ENCODE results near the gene ZPBP2. TPM values are rescaled to one million over a fixed set of nuclear protein-coding genes. Genes with fewer than 3 reads are reported as not detected.

ZPBP2 gene
- total and polyA plus RNA-seq, 2 of the 13 experiments (the other 11 are each of a cell fraction or from before 2014, with no cell fraction given), result not detected

DNA sequence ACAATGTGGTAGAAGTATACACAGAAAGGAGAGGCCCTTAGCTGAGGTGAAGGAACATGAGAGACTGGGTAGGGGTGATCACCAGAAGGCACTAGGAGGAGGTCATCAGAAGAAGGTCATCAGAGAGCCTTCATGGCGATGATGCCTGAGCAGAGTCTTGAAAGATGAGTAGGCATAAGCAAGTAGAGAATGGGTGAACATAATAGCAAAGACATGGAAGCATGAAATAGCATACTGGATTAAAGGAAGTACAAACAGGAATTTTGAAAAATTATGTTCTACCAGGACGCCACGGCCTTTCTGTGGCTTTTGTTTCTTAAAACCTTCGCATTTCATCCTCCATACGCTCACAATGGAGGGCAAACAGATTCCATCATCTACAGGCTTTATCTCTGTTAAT lies 6.8 kb upstream of the ZPBP2 start (continued):
- TF ChIP-seq KDM6A (CRISPR knock-in tag; IDR thresholded peaks at IDR 0.05; ENCODE audit: low read depth), result no peak

DNA sequence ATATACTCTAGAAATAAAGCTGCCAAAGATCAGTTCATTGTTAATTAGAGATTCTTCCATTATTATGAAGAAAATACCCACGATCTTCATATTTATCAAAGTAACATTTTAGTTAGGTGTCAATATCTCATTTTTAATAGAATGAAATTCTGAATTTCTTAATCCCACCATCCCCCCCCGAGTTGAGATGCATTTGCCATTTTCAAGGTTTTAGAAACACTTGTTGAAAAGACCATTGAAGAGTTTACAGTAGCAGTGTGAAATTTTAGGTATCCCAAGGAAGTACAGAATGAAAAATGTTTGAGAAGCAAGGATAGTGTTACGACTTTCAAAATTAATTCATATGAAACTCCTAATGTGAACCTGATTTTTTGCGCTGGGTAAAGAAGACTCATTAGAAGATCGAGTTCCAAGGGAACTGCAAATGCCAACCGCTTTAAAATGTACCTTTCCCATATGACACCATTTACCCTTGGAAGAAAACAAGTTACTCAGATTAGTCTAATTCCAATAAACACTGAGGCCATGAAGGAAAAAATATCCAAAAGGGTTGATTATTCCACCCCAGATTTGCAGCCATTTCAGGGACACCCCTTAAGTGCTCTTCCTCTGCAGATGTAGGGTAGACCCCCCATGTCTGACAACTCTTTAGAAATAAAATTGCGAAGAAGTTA lies 4.6 kb upstream of the ZPBP2 start:
- FAIRE-seq, result no peak
- POLR2A ChIA-PET, result interaction anchor here (1.3 kb wide), 1 partner anchor 41 kb away, joined by 3 read pairs; no protein-coding TSS in a partner anchor
- H3K4me3 ChIP-seq (replicated peaks in 1 of 3; ENCODE audit: insufficient read depth in 1 of 3, low read depth in 2 of 3, low read length in 3 of 3), result no peak overlapping the region

More for the DNA sequence above, 4.6 kb upstream of the ZPBP2 start:
- H3K4me1 ChIP-seq (ENCODE audit: insufficient read depth, low read length), result peaks cover 5% of the 10 kb centered on the region
- no peaks in the 10 kb centered on the region for H3K9me3 ChIP-seq (ENCODE audit: low read length)
- intact Hi-C loops (cut with micrococcal nuclease; ENCODE audit: unreplicated experiment) (loop anchor here (10.0 kb wide), 1 partner anchor 89 kb away; no protein-coding TSS in a partner anchor), in situ Hi-C loops (cut with HindIII; ENCODE audit: extremely low pct_ligation_motif_present, low pct_unique_long_range_greater_than_20kb) (no loop called here)
- H2AFZ ChIP-seq (ENCODE audit: low read length), result no peak overlapping the region
- no peaks in the 10 kb centered on the region for H3K36me3 ChIP-seq (replicated peaks in 1 of 2; ENCODE audit: control insufficient read depth in 1 of 2, insufficient read depth in 2 of 2, low read length in 2 of 2)
- peaks cover 6 to 48% of the 10 kb centered on the region in 2 experiments for H3K27me3 ChIP-seq (ENCODE audit: control insufficient read depth in 1 of 2, insufficient read depth in 2 of 2, low read length in 2 of 2)
- CTCF ChIA-PET (ENCODE audit: low intra/inter-chr PET ratio, low total read pairs), result no interaction called here
- no TSS peak for BruUV-seq (replicated peaks)
- TF ChIP-seq EZH2 (conservative IDR thresholded peaks at IDR 0.05; ENCODE audit: low read depth, low read length) (peak; percentile 91; the same call in 1 of the 2 replicates), ZNF234 (CRISPR knock-in tag; conservative IDR thresholded peaks at IDR 0.05) (0 out of 2 replicates have a peak, but pooled peaks have one; percentile 34), HOXA3 (CRISPR knock-in tag; IDR thresholded peaks at IDR 0.05) (no peak)
- TF ChIP-seq, protein P1, sequence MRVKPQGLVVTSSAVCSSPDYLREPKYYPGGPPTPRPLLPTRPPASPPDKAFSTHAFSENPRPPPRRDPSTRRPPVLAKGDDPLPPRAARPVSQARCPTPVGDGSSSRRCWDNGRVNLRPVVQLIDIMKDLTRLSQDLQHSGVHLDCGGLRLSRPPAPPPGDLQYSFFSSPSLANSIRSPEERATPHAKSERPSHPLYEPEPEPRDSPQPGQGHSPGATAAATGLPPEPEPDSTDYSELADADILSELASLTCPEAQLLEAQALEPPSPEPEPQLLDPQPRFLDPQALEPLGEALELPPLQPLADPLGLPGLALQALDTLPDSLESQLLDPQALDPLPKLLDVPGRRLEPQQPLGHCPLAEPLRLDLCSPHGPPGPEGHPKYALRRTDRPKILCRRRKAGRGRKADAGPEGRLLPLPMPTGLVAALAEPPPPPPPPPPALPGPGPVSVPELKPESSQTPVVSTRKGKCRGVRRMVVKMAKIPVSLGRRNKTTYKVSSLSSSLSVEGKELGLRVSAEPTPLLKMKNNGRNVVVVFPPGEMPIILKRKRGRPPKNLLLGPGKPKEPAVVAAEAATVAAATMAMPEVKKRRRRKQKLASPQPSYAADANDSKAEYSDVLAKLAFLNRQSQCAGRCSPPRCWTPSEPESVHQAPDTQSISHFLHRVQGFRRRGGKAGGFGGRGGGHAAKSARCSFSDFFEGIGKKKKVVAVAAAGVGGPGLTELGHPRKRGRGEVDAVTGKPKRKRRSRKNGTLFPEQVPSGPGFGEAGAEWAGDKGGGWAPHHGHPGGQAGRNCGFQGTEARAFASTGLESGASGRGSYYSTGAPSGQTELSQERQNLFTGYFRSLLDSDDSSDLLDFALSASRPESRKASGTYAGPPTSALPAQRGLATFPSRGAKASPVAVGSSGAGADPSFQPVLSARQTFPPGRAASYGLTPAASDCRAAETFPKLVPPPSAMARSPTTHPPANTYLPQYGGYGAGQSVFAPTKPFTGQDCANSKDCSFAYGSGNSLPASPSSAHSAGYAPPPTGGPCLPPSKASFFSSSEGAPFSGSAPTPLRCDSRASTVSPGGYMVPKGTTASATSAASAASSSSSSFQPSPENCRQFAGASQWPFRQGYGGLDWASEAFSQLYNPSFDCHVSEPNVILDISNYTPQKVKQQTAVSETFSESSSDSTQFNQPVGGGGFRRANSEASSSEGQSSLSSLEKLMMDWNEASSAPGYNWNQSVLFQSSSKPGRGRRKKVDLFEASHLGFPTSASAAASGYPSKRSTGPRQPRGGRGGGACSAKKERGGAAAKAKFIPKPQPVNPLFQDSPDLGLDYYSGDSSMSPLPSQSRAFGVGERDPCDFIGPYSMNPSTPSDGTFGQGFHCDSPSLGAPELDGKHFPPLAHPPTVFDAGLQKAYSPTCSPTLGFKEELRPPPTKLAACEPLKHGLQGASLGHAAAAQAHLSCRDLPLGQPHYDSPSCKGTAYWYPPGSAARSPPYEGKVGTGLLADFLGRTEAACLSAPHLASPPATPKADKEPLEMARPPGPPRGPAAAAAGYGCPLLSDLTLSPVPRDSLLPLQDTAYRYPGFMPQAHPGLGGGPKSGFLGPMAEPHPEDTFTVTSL (CRISPR knock-in tag; IDR thresholded peaks at IDR 0.05; ENCODE audit: borderline replicate concordance), result 0 out of 2 replicates have a peak, but pooled peaks have one; percentile 2
- TF ChIP-seq, protein P2, sequence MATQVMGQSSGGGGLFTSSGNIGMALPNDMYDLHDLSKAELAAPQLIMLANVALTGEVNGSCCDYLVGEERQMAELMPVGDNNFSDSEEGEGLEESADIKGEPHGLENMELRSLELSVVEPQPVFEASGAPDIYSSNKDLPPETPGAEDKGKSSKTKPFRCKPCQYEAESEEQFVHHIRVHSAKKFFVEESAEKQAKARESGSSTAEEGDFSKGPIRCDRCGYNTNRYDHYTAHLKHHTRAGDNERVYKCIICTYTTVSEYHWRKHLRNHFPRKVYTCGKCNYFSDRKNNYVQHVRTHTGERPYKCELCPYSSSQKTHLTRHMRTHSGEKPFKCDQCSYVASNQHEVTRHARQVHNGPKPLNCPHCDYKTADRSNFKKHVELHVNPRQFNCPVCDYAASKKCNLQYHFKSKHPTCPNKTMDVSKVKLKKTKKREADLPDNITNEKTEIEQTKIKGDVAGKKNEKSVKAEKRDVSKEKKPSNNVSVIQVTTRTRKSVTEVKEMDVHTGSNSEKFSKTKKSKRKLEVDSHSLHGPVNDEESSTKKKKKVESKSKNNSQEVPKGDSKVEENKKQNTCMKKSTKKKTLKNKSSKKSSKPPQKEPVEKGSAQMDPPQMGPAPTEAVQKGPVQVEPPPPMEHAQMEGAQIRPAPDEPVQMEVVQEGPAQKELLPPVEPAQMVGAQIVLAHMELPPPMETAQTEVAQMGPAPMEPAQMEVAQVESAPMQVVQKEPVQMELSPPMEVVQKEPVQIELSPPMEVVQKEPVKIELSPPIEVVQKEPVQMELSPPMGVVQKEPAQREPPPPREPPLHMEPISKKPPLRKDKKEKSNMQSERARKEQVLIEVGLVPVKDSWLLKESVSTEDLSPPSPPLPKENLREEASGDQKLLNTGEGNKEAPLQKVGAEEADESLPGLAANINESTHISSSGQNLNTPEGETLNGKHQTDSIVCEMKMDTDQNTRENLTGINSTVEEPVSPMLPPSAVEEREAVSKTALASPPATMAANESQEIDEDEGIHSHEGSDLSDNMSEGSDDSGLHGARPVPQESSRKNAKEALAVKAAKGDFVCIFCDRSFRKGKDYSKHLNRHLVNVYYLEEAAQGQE (IDR thresholded peaks at IDR 0.05; ENCODE audit: borderline replicate concordance in 1 of 2, low read depth in 1 of 2, low read length in 2 of 2), result no peak
- 44% methylated on average over 7 of the region's 7 CpGs for WGBS (ENCODE audit: low lambda C conversion rate)
- no peak overlapping the region for H3K4me2 ChIP-seq (ENCODE audit: low read depth, low read length)
- H3K79me2 ChIP-seq (ENCODE audit: insufficient read depth, low read length), result no peaks in the 10 kb centered on the region
- ATAC-seq, result no peak
- no peak overlapping the region for H3K27ac ChIP-seq (ENCODE audit: extremely low read length, insufficient read depth, low read length)
- no peak for DNase-seq (ENCODE audit: low spot score)
- no peak overlapping the region for H3K9ac ChIP-seq (ENCODE audit: insufficient read depth, low read depth, low read length)
- no peaks in the 10 kb centered on the region for H4K20me1 ChIP-seq (ENCODE audit: insufficient read depth, low read length)
